Glutamatergic neuron (in vitro differentiated cells): Measurements from ENCODE around the gene FOXN3. TPM values are rescaled to one million over a fixed set of nuclear protein-coding genes. Genes with fewer than 3 reads are reported as not detected.
"Not testable (repeated sequence)": the region's sequence is repeated elsewhere in the genome, so short reads cannot be mapped to it uniquely, and the experiment has no call there.

ENCODE experiments used
- DNase-seq: peaks from one replicate; pipeline ENCODE4 v3.0.0; 2022
- H3K27ac Mint-ChIP-seq: one replicate; pipeline ENCODE4 v1.8.0; 2020; ENCODE audit warnings: mild to moderate bottlenecking, mixed read lengths, inconsistent platforms; ENCODE audit not compliant: unreplicated experiment
- H3K27me3 Mint-ChIP-seq: one replicate; pipeline ENCODE4 v1.8.0; 2020; ENCODE audit warnings: mild to moderate bottlenecking, moderate library complexity, mixed read lengths, inconsistent platforms; ENCODE audit not compliant: unreplicated experiment
- H3K36me3 Mint-ChIP-seq: one replicate; pipeline ENCODE4 v1.8.0; 2020; ENCODE audit warnings: mild to moderate bottlenecking, mixed read lengths, inconsistent platforms; ENCODE audit not compliant: unreplicated experiment
- H3K4me1 Mint-ChIP-seq: one replicate; pipeline ENCODE4 v1.8.0; 2020; ENCODE audit warnings: mild to moderate bottlenecking, low read depth, mixed read lengths, inconsistent platforms; ENCODE audit not compliant: unreplicated experiment
- H3K4me3 Mint-ChIP-seq: one replicate; pipeline ENCODE4 v1.8.0; 2020; ENCODE audit warnings: mild to moderate bottlenecking, mixed read lengths, inconsistent platforms; ENCODE audit not compliant: unreplicated experiment
- H3K9me3 Mint-ChIP-seq: one replicate; pipeline ENCODE4 v1.8.0; 2020; ENCODE audit warnings: mild to moderate bottlenecking, moderate library complexity, mixed read lengths, inconsistent platforms; ENCODE audit not compliant: unreplicated experiment
- total RNA-seq: library from RNA; stranded (reverse); fragmentation: NEBNext Ultra II Directional; extraction: Animal tissue kit (Norgen Biotek cat#: 25700); gene quantifications from one replicate; pipeline ENCODE4 v1.2.1, GENCODE V29; 2021; ENCODE audit not compliant: unreplicated experiment
- TF ChIP-seq, protein P1 (sequence below): fragments of 200-600 bp; sonication (generic); IDR thresholded peaks from one replicate; pipeline ENCODE4 v1.5.0; 2021; ENCODE audit not compliant: partially characterized antibody, unreplicated experiment

FOXN3 gene
- total RNA-seq, 1 donor from 2014 or later = 139 TPM

GRCh38 chr14:89298056-89298834 is 118.8 kb downstream of the FOXN3 start:
- DNase-seq = no peak
- H3K27me3 Mint-ChIP-seq = peaks cover 7% of the 10 kb centered on the region
- peaks cover 7% of the 10 kb centered on the region for H3K9me3 Mint-ChIP-seq
- H3K4me1 Mint-ChIP-seq = peaks cover 24% of the 10 kb centered on the region
- TF ChIP-seq, protein P1, sequence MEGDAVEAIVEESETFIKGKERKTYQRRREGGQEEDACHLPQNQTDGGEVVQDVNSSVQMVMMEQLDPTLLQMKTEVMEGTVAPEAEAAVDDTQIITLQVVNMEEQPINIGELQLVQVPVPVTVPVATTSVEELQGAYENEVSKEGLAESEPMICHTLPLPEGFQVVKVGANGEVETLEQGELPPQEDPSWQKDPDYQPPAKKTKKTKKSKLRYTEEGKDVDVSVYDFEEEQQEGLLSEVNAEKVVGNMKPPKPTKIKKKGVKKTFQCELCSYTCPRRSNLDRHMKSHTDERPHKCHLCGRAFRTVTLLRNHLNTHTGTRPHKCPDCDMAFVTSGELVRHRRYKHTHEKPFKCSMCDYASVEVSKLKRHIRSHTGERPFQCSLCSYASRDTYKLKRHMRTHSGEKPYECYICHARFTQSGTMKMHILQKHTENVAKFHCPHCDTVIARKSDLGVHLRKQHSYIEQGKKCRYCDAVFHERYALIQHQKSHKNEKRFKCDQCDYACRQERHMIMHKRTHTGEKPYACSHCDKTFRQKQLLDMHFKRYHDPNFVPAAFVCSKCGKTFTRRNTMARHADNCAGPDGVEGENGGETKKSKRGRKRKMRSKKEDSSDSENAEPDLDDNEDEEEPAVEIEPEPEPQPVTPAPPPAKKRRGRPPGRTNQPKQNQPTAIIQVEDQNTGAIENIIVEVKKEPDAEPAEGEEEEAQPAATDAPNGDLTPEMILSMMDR = no peak
- H3K4me3 Mint-ChIP-seq = no peak overlapping the region
- H3K36me3 Mint-ChIP-seq = peaks cover 9% of the 10 kb centered on the region
- H3K27ac Mint-ChIP-seq = no peak overlapping the region

- Mint-ChIP-seq H3K27me3 (peaks cover 12% of the 10 kb centered on the region), H3K4me3 (no peak overlapping the region), H3K4me1 (peaks cover 35% of the 10 kb centered on the region), H3K36me3 (peaks cover 4% of the 10 kb centered on the region), H3K9me3 (peaks cover 9% of the 10 kb centered on the region), H3K27ac (no peak overlapping the region)
- TF ChIP-seq, protein P1 = no peak
- no peak for DNase-seq
Observed at GRCh38 chr14:89296281-89296745, 120.7 kb downstream of the FOXN3 start.

DNA sequence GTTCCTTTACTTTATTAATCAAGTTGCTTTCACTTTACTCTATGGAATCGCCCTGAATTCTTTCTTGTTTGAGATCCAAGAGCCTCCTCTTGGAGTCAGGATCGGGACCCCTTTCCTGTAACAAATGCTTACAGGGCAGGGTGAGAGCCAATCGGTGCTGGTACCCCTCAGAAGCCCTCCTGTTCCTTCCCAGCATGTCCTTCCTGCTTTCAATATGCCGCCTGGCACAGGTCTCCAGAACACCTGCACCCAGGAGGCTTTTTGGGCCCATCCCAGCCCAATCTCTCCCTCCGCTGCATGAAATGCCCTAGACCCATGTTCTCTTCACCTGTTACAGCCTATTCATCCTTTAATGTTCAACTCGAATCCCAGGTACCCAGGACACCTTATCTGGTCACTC is 122.2 kb downstream of the FOXN3 start:
- Mint-ChIP-seq H3K27ac (peak overlapping the region; percentile 39), H3K4me1 (peaks cover 35% of the 10 kb centered on the region), H3K9me3 (peaks cover 9% of the 10 kb centered on the region), H3K27me3 (peaks cover 10% of the 10 kb centered on the region), H3K36me3 (peaks cover 4% of the 10 kb centered on the region), H3K4me3 (no peak overlapping the region)
- no peak for DNase-seq
- TF ChIP-seq, protein P1 = no peak

DNA sequence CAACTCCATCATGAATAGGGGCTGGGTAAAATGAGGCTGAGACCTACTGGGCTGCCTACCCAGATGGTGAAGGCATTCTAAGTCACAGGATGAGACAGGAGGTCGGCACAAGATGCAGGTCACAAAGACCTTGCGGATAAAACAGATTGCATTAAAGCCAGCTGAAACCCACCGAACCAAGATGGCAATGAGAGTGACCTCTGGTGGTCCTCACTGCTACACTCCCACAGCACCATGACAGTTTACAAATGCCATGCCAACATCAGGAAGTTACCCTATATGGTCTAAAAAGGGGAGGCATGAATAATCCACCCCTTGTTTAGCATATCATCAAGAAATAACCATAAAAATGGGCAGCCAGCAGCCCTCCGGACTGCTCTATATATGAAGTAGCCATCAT is 122.6 kb downstream of the FOXN3 start:
- peaks cover 31% of the 10 kb centered on the region for H3K4me1 Mint-ChIP-seq
- DNase-seq, H3K36me3 Mint-ChIP-seq, H3K4me3 Mint-ChIP-seq, H3K27ac Mint-ChIP-seq: not testable (repeated sequence)
- peaks cover 10% of the 10 kb centered on the region for H3K27me3 Mint-ChIP-seq
- peaks cover 11% of the 10 kb centered on the region for H3K9me3 Mint-ChIP-seq

GRCh38 chr14:89294060-89294459 is 123.0 kb downstream of the FOXN3 start:
- Mint-ChIP-seq H3K4me1 (peaks cover 31% of the 10 kb centered on the region), H3K36me3 (peaks cover 4% of the 10 kb centered on the region), H3K27me3 (peaks cover 10% of the 10 kb centered on the region), H3K9me3 (peaks cover 9% of the 10 kb centered on the region), H3K4me3 (no peak overlapping the region), H3K27ac (no peak overlapping the region)
- TF ChIP-seq, protein P1 = no peak
- no peak for DNase-seq
